ENCODE data around the gene NTSR1.

The NTSR1 gene

GRCh38 chr20:62717933-62718332 is 9.3 kb downstream of the NTSR1 start:
- TF ChIP-seq CTCF (IDR thresholded peaks at IDR 0.05; ENCODE audit: control insufficient read depth, extremely low read depth, insufficient read depth): no peak
- no peak overlapping the region for H3K4me3 ChIP-seq (ENCODE audit: low read depth, low read length)
- no peak for DNase-seq (ENCODE audit: low read depth)

GRCh38 chr20:62718546-62718945 is 9.9 kb downstream of the NTSR1 start:
- TF ChIP-seq CTCF (IDR thresholded peaks at IDR 0.05; ENCODE audit: control insufficient read depth, extremely low read depth, insufficient read depth): no peak
- no peak overlapping the region for H3K4me3 ChIP-seq (ENCODE audit: low read depth, low read length)
- no peak for DNase-seq (ENCODE audit: low read depth)

GRCh38 chr20:62719250-62719935 is 10.8 kb downstream of the NTSR1 start:
- no peak for TF ChIP-seq CTCF (IDR thresholded peaks at IDR 0.05; ENCODE audit: control insufficient read depth, extremely low read depth, insufficient read depth)
- no peak for DNase-seq (ENCODE audit: low read depth)

DNA sequence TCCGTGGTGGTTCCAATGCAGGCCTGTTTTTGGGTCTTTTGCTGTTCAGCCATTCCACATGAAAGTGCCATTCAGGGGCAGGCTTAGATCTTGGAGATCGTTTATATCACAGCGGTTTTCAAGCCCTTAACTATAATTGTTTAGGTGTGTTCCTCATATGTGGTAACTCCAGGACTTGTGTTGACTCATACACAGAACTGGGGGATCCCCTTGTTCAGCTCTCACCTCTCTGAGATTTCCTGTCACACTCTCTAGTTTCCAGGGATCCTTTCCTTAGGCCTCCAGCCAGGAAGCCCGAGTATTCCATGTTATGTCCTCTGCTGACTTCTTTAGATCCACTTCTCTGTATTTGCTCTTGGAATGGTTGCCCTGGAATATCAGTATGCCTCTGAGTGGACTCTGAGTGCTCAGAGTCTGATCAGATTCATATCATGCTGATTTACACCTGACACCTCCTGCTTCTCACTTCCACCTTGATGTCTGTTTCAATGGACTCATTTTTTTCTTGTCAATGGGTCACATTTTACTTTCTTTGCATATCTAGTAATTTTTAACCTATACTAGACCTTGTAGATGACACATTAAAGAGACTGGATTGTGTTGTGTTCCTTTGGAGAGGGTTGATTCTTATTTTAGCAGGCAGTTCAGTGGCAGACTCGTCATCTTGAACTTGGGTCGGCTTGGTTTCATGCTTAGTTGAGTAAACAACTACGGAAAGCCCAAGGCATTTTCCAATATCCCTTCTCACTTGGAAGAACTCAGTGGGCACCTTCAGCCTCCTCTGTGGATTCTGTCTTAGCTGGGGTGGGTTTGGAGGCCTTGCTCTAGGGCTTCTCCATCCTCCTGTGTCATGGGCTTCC is 13.1 kb downstream of the NTSR1 start:
- H3K4me3 ChIP-seq (ENCODE audit: low read depth, low read length): no peak overlapping the region
- TF ChIP-seq CTCF (IDR thresholded peaks at IDR 0.05; ENCODE audit: control insufficient read depth, extremely low read depth, insufficient read depth): no peak
- no peak for DNase-seq (ENCODE audit: low read depth)

More at GRCh38 chr20:62719250-62719935, 10.8 kb downstream of the NTSR1 start:
- no peak overlapping the region for H3K4me3 ChIP-seq (ENCODE audit: low read depth, low read length)

- no peak for TF ChIP-seq CTCF (IDR thresholded peaks at IDR 0.05; ENCODE audit: control insufficient read depth, extremely low read depth, insufficient read depth)
- H3K4me3 ChIP-seq (ENCODE audit: low read depth, low read length): no peak overlapping the region
- no peak for DNase-seq (ENCODE audit: low read depth)
Observed at GRCh38 chr20:62722627-62723026, 14.0 kb downstream of the NTSR1 start.

DNA sequence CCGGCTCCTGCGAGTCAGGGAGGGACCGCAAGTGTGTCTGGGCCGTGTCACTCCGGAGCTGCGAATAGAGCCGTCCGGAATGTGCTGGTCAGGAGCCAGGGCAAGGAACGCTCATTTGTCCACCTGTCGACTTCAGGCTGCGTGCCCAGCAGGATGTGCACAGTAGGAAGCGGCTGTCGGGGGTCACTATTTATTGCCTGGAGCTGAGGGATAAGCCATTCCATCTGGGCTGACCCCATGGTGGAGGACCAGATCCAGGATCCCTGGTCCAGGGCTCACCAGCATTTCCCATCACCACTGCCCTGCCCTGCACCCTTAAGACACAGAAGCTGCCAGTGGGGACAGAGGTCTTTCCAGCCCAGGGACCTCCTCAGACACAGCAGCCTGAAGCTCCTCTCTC is 14.7 kb downstream of the NTSR1 start:
- peak; percentile 49 for DNase-seq (ENCODE audit: low read depth)

More for the DNA sequence above, 14.7 kb downstream of the NTSR1 start:
- no peak for TF ChIP-seq CTCF (IDR thresholded peaks at IDR 0.05; ENCODE audit: control insufficient read depth, extremely low read depth, insufficient read depth)
- H3K4me3 ChIP-seq (ENCODE audit: low read depth, low read length): no peak overlapping the region
